Esophagus muscularis mucosa (tissue), 4 donors: ENCODE results near the gene PLOD2.

Experiments
- EP300 ChIP-seq: sonication (generic); formaldehyde crosslinking; IDR thresholded peaks from one replicate; pipeline ENCODE4 v1.6.1; 2017; ENCODE audit warnings: antibody characterized with exemption
- POLR2A ChIP-seq: fragments of 450-650 bp; IDR thresholded peaks from one replicate; pipeline ENCODE4 v1.6.1; 2017; ENCODE audit warnings: antibody characterized with exemption, moderate library complexity, mild to moderate bottlenecking, low read depth
- POLR2AphosphoS5 ChIP-seq, 2 donors: sonication (generic); formaldehyde crosslinking; IDR thresholded peaks; one replicate each; pipeline ENCODE4 v1.6.1; 2017; ENCODE audit warnings: antibody characterized with exemption in 2 of 2
- TF ChIP-seq, protein P1 (sequence below), 3 experiments: fragments of 200-600 bp in 2 of 3; fragments of 450-650 bp in 1 of 3; sonication (generic) in 2 of 3; IDR thresholded peaks; one replicate each; pipeline ENCODE4 v1.5.1; 2017 to 2019; ENCODE audit warnings: antibody characterized with exemption in 3 of 3, mild to moderate bottlenecking in 2 of 3, moderate library complexity in 1 of 3

DNA sequence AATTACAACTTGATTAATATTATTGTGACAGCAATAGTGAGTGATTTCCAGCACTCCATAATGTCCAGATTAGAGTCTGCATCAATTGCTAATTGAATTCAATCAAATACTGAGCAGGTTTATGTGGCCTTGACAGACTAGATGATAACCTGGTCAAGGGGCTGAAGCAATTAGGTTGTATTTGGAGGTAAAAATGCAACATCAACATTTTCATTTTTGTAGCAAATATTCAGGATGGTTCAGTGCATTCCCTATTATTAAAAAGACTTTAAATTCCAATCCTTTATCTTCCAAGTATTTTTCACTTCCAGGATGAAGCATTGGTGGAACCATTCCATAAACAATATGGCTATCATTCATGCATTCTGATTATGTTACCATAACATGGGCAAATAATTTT is 120.4 kb downstream of the PLOD2 start:
- TF ChIP-seq, protein P1, sequence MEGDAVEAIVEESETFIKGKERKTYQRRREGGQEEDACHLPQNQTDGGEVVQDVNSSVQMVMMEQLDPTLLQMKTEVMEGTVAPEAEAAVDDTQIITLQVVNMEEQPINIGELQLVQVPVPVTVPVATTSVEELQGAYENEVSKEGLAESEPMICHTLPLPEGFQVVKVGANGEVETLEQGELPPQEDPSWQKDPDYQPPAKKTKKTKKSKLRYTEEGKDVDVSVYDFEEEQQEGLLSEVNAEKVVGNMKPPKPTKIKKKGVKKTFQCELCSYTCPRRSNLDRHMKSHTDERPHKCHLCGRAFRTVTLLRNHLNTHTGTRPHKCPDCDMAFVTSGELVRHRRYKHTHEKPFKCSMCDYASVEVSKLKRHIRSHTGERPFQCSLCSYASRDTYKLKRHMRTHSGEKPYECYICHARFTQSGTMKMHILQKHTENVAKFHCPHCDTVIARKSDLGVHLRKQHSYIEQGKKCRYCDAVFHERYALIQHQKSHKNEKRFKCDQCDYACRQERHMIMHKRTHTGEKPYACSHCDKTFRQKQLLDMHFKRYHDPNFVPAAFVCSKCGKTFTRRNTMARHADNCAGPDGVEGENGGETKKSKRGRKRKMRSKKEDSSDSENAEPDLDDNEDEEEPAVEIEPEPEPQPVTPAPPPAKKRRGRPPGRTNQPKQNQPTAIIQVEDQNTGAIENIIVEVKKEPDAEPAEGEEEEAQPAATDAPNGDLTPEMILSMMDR (IDR thresholded peaks at IDR 0.05): no peak
- TF ChIP-seq POLR2AphosphoS5 (IDR thresholded peaks at IDR 0.05) (no peak), EP300 (no peak), POLR2A (no peak)
